GM18508 (cell line): ENCODE measurements around the gene CDK5RAP3.
"Not testable (repeated sequence)": the region's sequence is repeated elsewhere in the genome, so short reads cannot be mapped to it uniquely, and the experiment has no call there.

ENCODE experiments used
- ATAC-seq: cut with Tn5 transposase; IDR thresholded peaks from one replicate; pipeline ENCODE4 v1.9.1; 2021; ENCODE audit warnings: moderate number of reproducible peaks; ENCODE audit not compliant: insufficient read depth, unreplicated experiment

The CDK5RAP3 gene

DNA sequence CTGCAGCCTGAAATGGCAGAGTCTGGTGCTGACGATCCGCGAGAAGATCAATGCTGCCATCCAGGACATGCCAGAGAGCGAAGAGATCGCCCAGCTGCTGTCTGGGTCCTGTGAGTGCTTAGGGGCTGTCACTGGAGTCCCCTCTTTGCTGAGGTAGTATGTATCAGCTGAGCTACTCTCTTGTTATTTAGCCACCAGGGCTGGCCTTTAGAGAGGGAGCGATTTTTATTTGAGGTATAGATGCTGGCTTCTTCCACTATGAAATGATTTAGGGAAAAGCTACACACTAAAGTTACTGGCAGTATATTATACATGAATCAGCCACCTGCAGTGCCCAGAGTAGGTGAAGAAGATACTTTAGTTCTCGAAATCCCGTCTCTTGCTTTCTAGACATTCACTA is 2.6 kb downstream of the CDK5RAP3 start:
- no peak for ATAC-seq

DNA sequence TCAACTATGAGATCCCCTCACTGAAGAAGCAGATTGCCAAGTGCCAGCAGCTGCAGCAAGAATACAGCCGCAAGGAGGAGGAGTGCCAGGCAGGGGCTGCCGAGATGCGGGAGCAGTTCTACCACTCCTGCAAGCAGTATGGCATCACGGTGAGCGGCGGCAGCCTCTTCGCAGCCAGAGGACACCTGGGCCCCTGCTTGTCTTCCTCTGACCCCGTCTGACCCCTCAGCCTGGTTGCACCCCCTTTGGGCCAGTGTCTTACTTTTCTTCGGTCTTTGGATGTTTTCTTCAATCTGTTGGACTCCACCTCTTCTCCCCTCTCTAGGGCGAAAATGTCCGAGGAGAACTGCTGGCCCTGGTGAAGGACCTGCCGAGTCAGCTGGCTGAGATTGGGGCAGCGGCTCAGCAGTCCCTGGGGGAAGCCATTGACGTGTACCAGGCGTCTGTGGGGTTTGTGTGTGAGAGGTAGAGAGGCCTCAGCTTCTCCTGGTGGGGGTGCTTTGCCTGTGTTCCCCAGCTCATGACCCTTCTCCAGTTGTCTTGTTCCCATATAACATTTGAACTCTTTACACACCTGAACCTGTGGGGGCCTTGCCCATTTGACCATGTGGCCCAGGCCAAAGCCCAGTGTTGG is 4.4 kb downstream of the CDK5RAP3 start:
- ATAC-seq = no peak

DNA sequence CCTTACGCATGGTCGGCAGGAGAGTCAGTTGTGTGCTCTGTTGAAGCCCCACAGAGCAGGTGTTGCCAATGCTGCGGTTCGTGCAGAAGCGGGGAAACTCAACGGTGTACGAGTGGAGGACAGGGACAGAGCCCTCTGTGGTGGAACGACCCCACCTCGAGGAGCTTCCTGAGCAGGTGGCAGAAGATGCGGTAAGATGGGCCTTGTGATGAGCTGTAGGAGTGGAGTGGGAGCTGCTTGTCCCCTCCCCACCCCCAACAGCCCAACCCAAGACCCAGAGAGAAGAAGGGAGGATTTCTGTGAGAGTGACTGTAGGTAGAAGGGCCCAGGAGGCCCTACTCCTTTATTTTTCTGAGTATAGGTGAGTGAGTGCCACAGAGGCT is 4.9 kb downstream of the CDK5RAP3 start:
- ATAC-seq = no peak

DNA sequence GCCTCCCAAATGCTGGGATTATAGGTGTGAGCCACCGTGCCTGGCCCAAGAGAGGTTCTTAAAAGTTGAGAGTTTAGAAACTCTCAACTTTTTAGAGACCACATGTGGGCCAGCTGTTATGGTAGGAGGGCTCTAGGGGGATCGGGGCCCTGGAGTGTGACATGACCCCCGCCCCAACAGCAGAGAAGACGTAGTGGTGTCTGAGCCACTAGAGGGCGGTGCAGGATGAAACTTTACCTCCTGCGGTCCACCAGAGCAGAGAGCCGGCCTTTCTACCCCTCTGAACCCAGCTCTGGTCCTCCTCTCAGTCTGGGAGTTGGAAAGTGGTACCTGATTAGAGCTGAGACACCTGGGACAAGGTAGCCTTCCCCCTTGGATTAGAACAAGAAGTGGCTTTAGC is 7.4 kb downstream of the CDK5RAP3 start:
- ATAC-seq = no peak

DNA sequence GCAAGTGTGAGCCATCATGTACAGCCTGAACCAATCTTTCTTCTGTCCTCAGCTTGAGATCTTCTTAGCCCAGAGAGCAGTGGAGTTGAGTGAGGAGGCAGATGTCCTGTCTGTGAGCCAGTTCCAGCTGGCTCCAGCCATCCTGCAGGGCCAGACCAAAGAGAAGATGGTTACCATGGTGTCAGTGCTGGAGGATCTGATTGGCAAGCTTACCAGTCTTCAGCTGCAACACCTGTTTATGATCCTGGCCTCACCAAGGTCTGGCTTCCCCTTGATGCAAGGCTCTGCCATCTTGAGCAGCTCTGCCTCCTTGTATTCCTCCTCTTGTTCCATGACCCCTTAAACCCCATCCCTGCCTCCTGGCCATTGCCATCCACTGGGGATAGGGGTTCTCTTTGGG is 9.6 kb downstream of the CDK5RAP3 start:
- no peak for ATAC-seq

DNA sequence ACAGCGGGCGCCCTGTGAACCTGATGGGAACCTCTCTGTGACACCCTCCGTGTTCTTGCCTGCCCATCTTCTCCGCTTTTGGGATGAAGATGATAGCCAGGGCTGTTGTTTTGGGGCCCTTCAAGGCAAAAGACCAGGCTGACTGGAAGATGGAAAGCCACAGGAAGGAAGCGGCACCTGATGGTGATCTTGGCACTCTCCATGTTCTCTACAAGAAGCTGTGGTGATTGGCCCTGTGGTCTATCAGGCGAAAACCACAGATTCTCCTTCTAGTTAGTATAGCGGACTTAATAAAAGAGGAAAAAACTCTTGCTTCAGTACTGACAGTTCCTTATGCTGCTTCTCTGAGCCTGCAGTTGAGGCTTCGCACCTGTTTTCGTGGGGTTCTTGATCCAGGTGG is 10.5 kb downstream of the CDK5RAP3 start:
- ATAC-seq = no peak

DNA sequence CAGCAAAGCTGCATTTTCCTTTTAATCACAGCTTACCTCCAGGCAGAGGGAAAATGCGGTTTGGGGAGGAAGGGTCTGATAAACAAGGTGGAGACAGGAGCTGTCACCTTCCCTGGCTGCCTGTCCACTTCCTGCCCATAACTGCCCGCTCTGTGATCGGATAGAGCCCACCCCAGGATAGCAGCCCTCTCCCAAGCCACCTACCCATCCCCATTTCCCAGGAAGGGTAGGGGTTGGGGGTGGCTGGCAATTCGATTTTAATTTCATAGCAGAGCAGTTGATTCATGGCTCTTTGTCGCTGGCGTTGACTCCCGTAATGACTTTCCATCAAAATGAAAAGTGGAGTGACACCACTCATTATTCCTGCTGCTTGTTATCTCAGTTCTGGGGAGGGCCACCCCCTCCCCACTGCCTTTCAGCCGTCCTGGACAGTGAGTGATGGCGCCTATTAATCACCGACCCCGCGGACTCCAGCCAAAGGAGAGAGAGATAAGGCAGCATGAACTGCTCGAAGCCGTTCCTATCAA is 11.2 kb downstream of the CDK5RAP3 start:
- no peak for ATAC-seq

DNA sequence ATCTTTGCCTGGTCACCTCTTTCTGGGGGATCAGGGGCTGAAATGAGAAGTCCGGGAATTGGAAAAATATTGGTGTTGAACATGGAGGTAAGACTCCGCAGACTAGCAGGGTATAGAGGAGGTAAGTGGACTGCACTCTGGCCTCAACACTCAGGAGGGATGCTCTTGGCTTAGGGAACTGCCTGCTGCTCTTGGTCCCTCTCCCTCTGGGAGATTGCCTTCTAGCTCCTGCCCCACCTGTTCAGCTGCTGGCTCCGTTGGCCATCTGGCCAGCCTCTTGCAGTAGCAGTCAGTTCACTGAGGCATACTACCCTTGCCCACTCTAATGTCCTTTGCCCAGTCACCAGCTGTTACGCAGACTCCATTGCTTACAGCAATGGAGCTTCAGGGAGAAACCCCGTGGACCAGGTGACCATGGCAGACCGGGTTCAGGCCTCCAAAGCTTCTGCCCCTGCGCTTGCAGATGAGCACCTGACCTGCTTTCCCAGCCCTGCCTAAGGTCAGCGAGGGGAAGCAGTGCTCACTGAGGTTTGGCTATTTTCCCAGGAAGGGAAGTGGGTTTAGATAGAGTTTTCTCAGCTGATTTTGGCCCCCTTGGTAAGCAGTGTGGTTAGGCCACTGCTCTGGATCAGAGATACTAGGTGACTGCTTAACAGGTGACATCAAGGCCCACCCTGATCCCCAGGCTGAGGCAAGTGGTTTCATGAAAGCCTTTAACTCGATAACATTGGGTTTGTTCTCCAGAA is 11.9 kb downstream of the CDK5RAP3 start:
- ATAC-seq = no peak

DNA sequence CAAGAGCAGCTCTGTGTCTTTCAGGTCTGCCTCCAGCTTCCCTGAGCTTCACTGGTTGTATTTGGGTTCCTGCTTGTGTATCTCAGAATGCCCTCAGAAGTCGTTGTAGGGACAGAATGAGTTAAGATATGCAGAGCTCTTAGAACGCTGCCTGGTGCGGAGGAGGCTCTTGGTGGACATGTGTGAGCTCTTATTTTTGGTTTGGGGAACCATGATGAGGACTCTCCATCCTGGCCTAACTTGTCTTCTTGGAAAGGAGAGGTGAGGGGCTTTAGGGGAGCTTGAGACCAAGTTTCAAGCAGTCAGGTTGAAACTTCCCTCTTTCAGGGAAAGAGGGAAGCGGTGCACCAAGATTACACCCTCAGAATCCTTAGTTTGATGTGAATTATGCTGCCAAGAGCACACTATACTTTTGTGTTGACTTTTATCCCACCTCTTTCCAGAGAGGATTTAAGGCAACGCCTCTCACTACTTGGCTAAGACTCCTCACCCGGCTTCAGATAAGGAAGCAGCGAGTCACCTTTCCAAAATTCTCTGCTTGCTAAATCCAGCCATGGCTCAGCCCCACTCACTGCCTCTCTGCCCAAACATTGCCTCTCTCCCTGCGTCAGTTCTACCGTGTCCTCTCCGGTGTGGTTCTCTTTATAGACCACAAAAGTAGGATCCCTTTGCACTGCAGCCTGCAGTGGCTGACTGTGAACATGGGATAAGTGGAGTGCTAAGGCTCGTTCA is 12.7 kb downstream of the CDK5RAP3 start:
- ATAC-seq = no peak

DNA sequence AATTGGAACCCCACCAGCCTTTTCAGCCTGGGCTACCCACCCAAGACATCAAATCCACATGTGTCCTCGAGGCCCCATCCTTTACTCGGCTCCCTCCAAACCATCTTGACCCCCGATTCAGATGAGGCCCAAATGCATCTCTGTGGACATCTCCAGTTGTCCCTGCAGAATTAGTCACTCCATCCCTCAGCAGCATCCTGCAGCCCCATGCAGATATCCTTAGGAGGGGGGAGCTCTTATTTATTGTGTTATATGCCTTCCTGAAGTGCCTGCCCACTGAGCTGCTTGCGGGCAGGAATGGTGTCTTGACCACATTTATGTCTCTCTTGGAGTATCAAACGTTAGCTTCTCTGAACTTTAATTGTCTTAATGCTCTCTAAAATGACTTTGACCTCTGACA is 15.6 kb downstream of the CDK5RAP3 start:
- no peak for ATAC-seq

DNA sequence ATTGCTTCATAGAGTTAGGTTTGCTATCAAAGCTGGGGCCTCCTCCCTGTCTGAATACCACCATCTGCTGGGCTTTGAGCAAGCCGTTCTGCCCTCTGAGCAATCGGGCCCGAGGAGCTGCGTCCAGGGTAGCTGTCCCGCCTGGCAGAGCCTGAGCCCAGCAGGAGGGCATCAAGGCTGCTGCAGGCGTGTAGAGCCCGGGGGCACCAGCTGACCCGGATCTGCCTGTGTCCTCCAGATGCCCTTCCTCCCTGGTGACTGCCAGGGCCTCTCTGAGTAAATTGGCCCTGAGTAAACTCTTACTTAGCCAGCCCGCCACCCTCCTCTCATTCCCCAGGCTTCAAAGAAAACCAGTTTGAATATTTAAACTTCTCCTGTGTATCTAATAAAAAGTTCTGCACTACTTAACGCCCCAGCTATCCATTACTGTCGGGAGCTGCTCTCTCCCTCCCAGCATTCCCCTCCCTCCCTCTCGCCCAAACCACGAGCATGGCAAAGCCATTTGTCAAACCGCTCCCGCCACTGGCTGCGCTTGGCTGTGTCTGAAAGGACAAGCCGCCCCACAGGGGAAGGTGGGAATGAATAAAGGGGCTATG is 16.4 kb downstream of the CDK5RAP3 start:
- ATAC-seq = no peak

DNA sequence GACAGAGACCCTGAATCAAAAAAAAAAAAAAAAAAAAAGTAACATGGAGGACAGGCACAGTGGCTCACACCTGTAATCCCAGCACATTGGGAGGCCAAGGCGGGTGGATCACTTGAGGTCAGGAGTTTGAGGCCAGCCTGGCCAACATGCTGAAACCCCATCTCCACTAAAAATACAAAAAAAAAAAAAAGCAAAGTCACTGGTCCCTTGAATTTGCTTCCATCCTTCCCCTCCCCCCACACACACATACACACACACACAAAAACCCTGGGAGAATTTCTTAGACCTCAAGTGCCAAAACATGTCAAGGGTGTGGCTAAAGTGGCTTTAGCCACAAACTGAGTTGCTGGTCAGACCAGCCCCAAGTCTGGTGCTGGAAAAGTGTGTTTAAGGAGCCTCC is 17.5 kb downstream of the CDK5RAP3 start:
- not testable (repeated sequence) for ATAC-seq

DNA sequence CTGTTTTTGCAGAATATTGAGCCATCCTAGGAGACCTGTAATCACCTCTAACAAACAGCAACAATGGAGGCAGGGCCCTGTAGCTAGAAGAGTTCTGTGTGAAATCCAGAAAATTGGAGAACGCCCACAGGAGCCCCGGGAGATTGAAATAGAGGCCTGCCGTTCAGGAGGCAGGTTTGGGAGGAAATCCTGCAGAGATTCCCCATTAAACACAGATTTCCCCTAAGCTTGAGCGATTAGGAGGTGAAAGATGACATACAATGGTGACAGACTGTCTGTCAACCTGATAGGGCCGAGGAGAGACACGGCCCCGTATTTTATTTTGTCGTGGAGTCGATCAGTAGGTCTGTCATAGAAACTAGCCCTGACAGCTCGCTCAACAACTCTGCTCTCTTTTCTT is 18.2 kb downstream of the CDK5RAP3 start:
- ATAC-seq = no peak

DNA sequence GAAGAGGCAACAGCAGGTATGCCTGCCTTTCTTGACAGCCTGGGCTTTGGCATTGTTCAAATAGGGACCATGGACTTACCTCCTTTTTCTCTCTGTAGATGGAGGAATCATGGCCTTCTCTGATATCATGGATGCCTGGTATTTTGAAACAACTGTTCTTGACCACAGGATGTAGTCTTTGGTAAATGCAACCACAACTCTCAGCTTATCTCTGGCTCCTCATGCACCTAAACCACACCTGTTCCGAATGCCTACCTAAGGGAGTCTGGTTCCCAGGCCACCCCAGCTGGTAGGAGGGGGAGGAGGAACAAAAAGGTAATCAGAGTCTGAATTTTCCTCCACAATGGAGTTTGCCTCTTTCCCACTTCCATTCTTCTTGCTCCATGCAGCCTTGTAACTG is 18.8 kb downstream of the CDK5RAP3 start:
- no peak for ATAC-seq

DNA sequence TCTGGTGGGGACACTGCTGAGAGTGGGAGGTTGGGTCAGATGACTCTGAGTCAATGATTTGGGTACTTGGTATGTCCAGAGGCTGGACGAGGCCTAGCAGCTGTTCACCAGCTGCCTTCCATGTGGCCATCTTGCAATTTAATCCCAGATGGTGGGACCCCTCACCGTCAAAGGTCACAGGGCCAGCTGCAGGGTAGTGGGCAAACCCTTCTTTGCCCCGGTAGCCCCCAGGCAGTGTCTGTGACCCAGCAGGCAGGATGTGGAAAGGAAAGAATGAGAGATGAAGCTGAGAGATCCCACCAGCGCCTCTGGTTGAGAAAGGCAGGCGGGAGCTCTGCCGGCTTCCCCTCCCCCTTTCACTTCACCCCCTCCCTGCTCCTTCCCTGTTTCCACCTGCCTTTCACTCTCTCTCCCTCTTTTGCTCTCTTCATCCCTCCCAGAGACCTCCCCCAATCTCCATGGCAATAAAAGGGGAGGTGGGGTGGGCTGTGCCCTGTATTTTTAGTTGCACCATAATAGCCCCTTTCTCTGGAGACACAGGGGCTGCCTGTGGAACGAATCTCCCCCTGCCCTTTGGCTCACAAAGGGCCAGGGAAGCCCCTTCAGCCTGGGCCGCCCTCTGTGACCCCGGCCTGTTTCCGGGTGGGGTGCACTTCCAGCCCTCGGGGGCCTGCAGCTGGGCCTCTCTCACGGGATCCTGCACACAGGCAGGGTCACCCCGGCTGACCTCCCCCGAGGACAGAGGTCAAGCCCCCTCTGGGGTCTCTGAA is 20.2 kb downstream of the CDK5RAP3 start:
- no peak for ATAC-seq

DNA sequence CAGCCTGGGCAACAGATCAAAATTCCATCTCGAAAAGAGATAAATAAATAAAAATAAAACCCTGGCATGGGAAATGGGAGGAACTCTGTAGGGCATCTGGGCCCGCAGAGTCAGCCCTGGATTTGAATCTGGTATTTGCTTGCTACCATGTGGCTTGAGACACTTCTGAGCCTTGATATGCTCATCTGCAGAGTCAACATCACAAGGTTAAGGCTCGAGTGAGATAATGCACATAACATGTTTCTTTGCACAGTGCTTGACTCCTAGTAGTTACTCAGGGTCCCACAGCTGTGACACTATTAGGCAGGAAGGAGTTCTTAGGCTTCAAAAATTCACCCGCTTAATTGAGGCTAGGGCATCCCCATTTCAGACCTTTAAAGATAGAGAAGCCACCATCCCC is 21.3 kb downstream of the CDK5RAP3 start:
- ATAC-seq = no peak

DNA sequence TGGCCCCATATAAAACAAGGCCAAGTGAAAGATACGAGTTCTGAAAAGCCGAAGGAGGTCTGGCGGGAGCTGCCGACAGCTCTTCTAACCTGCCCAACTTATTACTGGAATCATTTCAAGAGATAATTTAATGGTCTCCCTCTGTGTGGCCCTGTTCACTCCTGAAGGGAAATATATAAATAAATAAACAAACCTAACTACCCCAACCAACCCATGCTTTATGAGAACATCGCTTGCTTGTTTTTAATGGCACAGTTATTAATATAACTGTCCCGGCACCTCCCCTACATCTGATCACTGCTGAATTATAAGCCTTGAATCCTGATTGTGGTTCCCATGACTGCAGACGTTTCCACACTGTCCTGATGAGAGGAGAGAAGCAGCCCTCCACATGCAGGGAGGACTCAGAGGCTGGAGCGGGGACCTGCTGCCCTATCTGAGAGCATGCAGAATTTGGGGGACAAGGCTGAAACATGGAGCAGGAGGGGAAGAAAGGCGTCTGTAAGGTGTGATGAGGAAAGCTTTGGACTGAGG is 22.2 kb downstream of the CDK5RAP3 start:
- ATAC-seq = no peak

DNA sequence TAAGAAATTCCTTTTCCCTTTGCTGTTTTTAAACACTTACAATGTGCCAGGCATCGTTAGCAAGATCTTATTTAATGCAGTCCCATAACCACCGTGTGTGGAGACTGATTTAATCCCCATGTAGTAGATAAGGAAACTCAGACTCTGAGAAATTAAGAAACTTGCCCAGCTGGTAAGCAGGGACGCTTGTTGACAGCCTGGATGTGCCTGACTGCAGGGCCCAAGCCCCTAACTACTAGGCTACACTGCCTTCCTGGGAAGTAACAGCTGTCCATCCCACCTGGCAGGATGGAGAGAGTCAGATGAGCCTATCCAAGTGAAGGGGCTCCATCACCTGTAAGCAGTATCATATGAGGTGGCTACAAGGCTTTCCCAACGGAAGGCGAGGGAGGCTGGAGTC is 23.1 kb downstream of the CDK5RAP3 start:
- ATAC-seq = no peak

DNA sequence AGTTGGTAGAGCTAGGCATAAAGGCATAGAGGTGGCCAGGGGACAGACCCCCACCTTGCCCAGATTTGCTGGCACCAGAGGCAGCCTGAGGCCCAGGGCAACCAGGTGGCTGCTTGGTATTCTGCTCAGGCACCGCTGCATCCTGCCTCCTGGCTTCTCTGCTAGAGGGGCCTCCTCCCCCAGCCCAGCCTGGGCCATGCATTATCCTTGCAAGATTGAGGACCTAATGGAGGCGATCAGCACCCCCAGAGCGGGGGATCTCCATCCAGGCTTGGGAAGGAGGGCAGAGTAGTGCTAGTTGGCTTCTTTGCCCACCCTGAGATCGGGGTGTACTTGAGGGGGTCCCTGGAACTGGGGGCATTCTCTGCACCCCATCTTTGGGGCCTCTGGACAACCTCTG is 23.8 kb downstream of the CDK5RAP3 start:
- no peak for ATAC-seq
